Stomach (tissue), 4 donors: ENCODE measurements around the gene CHCHD6.

Source experiments
- POLR2A ChIP-seq, 4 donors: fragments of 450-650 bp; IDR thresholded peaks; one replicate each; pipeline ENCODE4 v1.6.1; 2016; ENCODE audit warnings: antibody characterized with exemption in 4 of 4, control low read depth in 2 of 4, mild to moderate bottlenecking in 1 of 4, moderate library complexity in 1 of 4
- POLR2AphosphoS5 ChIP-seq, 3 donors: sonication (generic); formaldehyde crosslinking; IDR thresholded peaks; one replicate each; pipeline ENCODE4 v1.6.1; 2016; ENCODE audit warnings: antibody characterized with exemption in 3 of 3

DNA sequence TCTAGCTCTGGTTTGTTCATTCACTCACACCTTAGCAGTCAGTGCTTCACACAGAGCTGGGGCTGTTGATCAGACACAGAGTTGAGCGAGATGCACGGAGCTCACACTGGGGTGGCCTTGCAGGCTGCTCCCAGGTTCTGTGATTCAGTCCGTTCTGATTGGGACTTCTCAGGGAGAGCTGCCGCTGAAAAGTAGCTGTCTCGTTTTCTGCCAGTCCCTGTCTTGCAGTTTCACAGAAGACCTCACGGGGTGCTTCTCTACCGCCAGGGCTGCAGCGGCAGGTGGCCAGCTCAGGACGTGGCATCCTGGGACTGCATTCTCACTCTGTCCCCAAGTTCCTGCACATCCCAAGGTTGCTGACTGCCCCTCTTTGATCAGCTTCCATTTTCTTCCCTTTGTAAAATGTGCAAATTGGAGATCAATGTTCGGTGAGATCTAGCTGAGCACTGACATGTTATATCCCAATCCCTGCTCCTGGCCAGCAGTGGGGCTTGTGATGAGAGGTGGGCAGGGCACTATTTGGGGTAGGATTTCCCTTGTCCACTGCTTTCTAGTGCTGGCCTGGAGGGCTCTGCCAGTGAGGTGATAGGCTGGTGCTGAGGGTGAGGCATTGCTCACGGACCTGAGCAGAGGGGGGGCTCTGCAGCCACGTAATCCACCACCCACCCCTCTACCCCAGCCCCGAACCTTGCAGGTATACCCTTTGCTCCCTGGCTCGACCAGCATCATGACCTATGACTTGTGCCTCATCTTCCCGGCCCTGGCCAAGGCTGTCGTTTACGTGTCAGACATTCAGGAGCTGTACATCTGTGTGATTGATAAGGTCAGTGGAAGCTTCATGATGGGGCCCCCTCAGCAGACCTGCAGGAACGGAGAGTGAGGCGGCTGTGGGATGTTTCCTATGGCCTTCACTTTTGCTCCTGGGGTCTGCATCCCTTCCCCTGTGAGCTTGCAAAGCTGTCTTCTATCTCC lies 43.8 kb upstream of the CHCHD6 start:
- TF ChIP-seq POLR2A (IDR thresholded peaks at IDR 0.05) (no peak), POLR2AphosphoS5 (IDR thresholded peaks at IDR 0.05) (no peak)
